GM15510 (cell line): ENCODE measurements around the gene KLF9.

Experiments used
- POLR2A ChIP-seq: IDR thresholded peaks from 3 replicates; pipeline ENCODE4 v1.6.1; 2011; ENCODE audit warnings: borderline replicate concordance; ENCODE audit not compliant: insufficient read length; ENCODE audit errors: extremely low read depth

Gene KLF9

GRCh38 chr9:70413799-70414775 lies at the start of gene KLF9:
Gene KLF9, minus strand, starts transcription at chr9:70414657. Its CDS starts 1,294 bp downstream, at chr9:70413363.
- TF ChIP-seq POLR2A: no peak

GRCh38 chr9:70463877-70464276 lies 49.4 kb upstream of the KLF9 start:
- no peak for TF ChIP-seq POLR2A

GRCh38 chr9:70462300-70462699 lies 47.8 kb upstream of the KLF9 start:
- no peak for TF ChIP-seq POLR2A

- no peak for TF ChIP-seq POLR2A
These were observed 42.8 kb upstream of the KLF9 start for GRCh38 chr9:70457235-70457634.

GRCh38 chr9:70455993-70456704 lies 41.7 kb upstream of the KLF9 start:
- no peak for TF ChIP-seq POLR2A

- TF ChIP-seq POLR2A: no peak
These were observed 37.9 kb upstream of the KLF9 start for GRCh38 chr9:70452365-70452764.

GRCh38 chr9:70451765-70452164 lies 37.3 kb upstream of the KLF9 start:
- no peak for TF ChIP-seq POLR2A

- TF ChIP-seq POLR2A: no peak
These were observed 36.3 kb upstream of the KLF9 start for GRCh38 chr9:70450738-70451137.

GRCh38 chr9:70449461-70449860 lies 35.0 kb upstream of the KLF9 start:
- TF ChIP-seq POLR2A: no peak

- TF ChIP-seq POLR2A: no peak
These were observed 34.5 kb upstream of the KLF9 start for GRCh38 chr9:70448919-70449318.

- no peak for TF ChIP-seq POLR2A
These were observed 30.4 kb upstream of the KLF9 start for GRCh38 chr9:70444904-70445303.

- TF ChIP-seq POLR2A: no peak
These were observed 27.9 kb upstream of the KLF9 start for GRCh38 chr9:70442328-70442848.

GRCh38 chr9:70441622-70442021 lies 27.2 kb upstream of the KLF9 start:
- TF ChIP-seq POLR2A: no peak

- no peak for TF ChIP-seq POLR2A
These were observed 25.7 kb upstream of the KLF9 start for GRCh38 chr9:70439991-70440706.

GRCh38 chr9:70438341-70438928 lies 24.0 kb upstream of the KLF9 start:
- TF ChIP-seq POLR2A: no peak

GRCh38 chr9:70435948-70436347 lies 21.5 kb upstream of the KLF9 start:
- no peak for TF ChIP-seq POLR2A
